H9 (cell line): Measurements from ENCODE around the gene CHST5. TPM values are rescaled to one million over a fixed set of nuclear protein-coding genes. Genes with fewer than 3 reads are reported as not detected.
"Not testable (repeated sequence)": the region's sequence is repeated elsewhere in the genome, so short reads cannot be mapped to it uniquely, and the experiment has no call there.

Experiments used
- DNase-seq: peaks from one replicate; pipeline ENCODE4 v3.0.0-alpha.2; 2017
- H2AFZ ChIP-seq: one replicate; pipeline ENCODE4 v1.6.1; 2013; ENCODE audit warnings: mild to moderate bottlenecking, low read length, control low read depth, moderate library complexity
- H2AK5ac ChIP-seq: 2 replicates; pipeline ENCODE4 v1.6.1; 2013; ENCODE audit warnings: low read length, control low read depth, mixed read lengths; ENCODE audit not compliant: insufficient read length
- H2BK120ac ChIP-seq: one replicate; pipeline ENCODE4 v1.6.1; 2013; ENCODE audit warnings: low read depth, mild to moderate bottlenecking, low read length, control low read depth, inconsistent platforms; ENCODE audit not compliant: poor library complexity, severe bottlenecking
- H2BK12ac ChIP-seq: 2 replicates; pipeline ENCODE4 v1.6.1; 2013; ENCODE audit warnings: low read length, control low read depth, mixed read lengths, low read depth; ENCODE audit not compliant: insufficient read length
- H2BK15ac ChIP-seq: 2 replicates; pipeline ENCODE4 v1.6.1; 2013; ENCODE audit warnings: low read depth, low read length, control low read depth
- H2BK20ac ChIP-seq: one replicate; pipeline ENCODE4 v1.6.1; 2013; ENCODE audit warnings: low read depth, mild to moderate bottlenecking, low read length, control low read depth, inconsistent platforms; ENCODE audit not compliant: poor library complexity, severe bottlenecking
- H2BK5ac ChIP-seq: 2 replicates; pipeline ENCODE4 v1.6.1; 2013; ENCODE audit warnings: low read length, control low read depth, mixed read lengths; ENCODE audit not compliant: insufficient read length
- H3K14ac ChIP-seq: 2 replicates; pipeline ENCODE4 v1.6.1; 2013; ENCODE audit warnings: low read length, control low read depth; ENCODE audit not compliant: insufficient read depth
- H3K18ac ChIP-seq: 2 replicates; pipeline ENCODE4 v1.6.1; 2013; ENCODE audit warnings: low read depth, mild to moderate bottlenecking, mixed read lengths, low read length, control low read depth; ENCODE audit not compliant: insufficient read length
- H3K23ac ChIP-seq: 2 replicates; pipeline ENCODE4 v1.6.1; 2013; ENCODE audit warnings: low read length, control low read depth, mixed read lengths, low read depth; ENCODE audit not compliant: insufficient read length
- H3K23me2 ChIP-seq: 2 replicates; pipeline ENCODE4 v1.6.1; 2013; ENCODE audit warnings: low read depth, mild to moderate bottlenecking, mixed read lengths, low read length, control low read depth; ENCODE audit not compliant: insufficient read length, poor library complexity, severe bottlenecking
- H3K27ac ChIP-seq: 2 replicates; pipeline ENCODE4 v1.5.1; 2013; ENCODE audit warnings: low read length, control low read depth, mixed read lengths, low read depth; ENCODE audit not compliant: insufficient read length
- H3K27me3 ChIP-seq: 2 replicates; pipeline ENCODE4 v1.6.1; 2013; ENCODE audit warnings: low read length, control low read depth, inconsistent platforms; ENCODE audit not compliant: insufficient read depth
- H3K4ac ChIP-seq: 2 replicates; pipeline ENCODE4 v1.6.1; 2013; ENCODE audit warnings: low read depth, mild to moderate bottlenecking, control low read depth, inconsistent platforms, low read length, moderate library complexity
- H3K4me1 ChIP-seq: 2 replicates; pipeline ENCODE4 v1.6.1; 2013; ENCODE audit warnings: low read length, control low read depth, inconsistent platforms; ENCODE audit not compliant: insufficient read depth
- H3K4me2 ChIP-seq: 2 replicates; pipeline ENCODE4 v1.6.1; 2013; ENCODE audit warnings: low read length, control low read depth, mixed read lengths; ENCODE audit not compliant: insufficient read length, insufficient read depth
- H3K56ac ChIP-seq: 2 replicates; pipeline ENCODE4 v1.6.1; 2013; ENCODE audit warnings: low read depth, mild to moderate bottlenecking, mixed read lengths, low read length, control low read depth; ENCODE audit not compliant: insufficient read length
- H3K79me1 ChIP-seq: 2 replicates; pipeline ENCODE4 v1.6.1; 2013; ENCODE audit warnings: low read depth, mild to moderate bottlenecking, moderate library complexity, low read length, control low read depth, inconsistent platforms; ENCODE audit not compliant: insufficient read depth, poor library complexity, severe bottlenecking
- H3K79me2 ChIP-seq: 2 replicates; pipeline ENCODE4 v1.6.1; 2013; ENCODE audit warnings: low read length, control low read depth, inconsistent platforms; ENCODE audit not compliant: insufficient read depth
- H3K9ac ChIP-seq: 2 replicates; pipeline ENCODE4 v1.6.1; 2013; ENCODE audit warnings: low read length, control low read depth, mixed read lengths; ENCODE audit not compliant: insufficient read length; ENCODE audit errors: extremely low read depth
- H3K9me3 ChIP-seq: one replicate; pipeline ENCODE4 v1.6.1; 2013; ENCODE audit warnings: low read depth, low read length, inconsistent platforms; ENCODE audit not compliant: control insufficient read depth
- H3T11ph ChIP-seq: one replicate; pipeline ENCODE4 v1.6.1; 2013; ENCODE audit warnings: mild to moderate bottlenecking, low read length, control low read depth, inconsistent platforms
- H4K20me1 ChIP-seq: one replicate; pipeline ENCODE4 v1.6.1; 2013; ENCODE audit not compliant: control insufficient read depth, insufficient read length, insufficient read depth
- H4K5ac ChIP-seq: 2 replicates; pipeline ENCODE4 v1.6.1; 2013; ENCODE audit warnings: low read depth, mild to moderate bottlenecking, mixed read lengths, low read length, control low read depth; ENCODE audit not compliant: insufficient read length
- H4K8ac ChIP-seq: replicated peaks from 2 replicates; pipeline ENCODE4 v1.6.1; 2013; ENCODE audit warnings: low read length, control low read depth, mixed read lengths, low read depth; ENCODE audit not compliant: insufficient read length
- H4K91ac ChIP-seq: 2 replicates; pipeline ENCODE4 v1.6.1; 2013; ENCODE audit warnings: low read depth, mild to moderate bottlenecking, moderate library complexity, mixed read lengths, low read length, control low read depth; ENCODE audit not compliant: insufficient read length
- H3K27ac Mint-ChIP-seq, 3 experiments: 2 replicates in 2 of 3; 3 replicates in 1 of 3; pipeline ENCODE4 v1.8.0; 2020 to 2021; ENCODE audit warnings: mixed read lengths in 3 of 3, mild to moderate bottlenecking in 1 of 3, moderate library complexity in 1 of 3
- H3K27me3 Mint-ChIP-seq: 2 replicates; pipeline ENCODE4 v1.8.0; 2021; ENCODE audit warnings: low read depth, mild to moderate bottlenecking, moderate library complexity, mixed read lengths
- H3K36me3 Mint-ChIP-seq, 3 experiments: 2 replicates in 2 of 3; 3 replicates in 1 of 3; pipeline ENCODE4 v1.8.0; 2020 to 2021; ENCODE audit warnings: low read depth in 3 of 3, mixed read lengths in 3 of 3; ENCODE audit not compliant: insufficient read depth in 1 of 3
- H3K4me1 Mint-ChIP-seq, 2 experiments: 2 replicates each; pipeline ENCODE4 v1.8.0; 2020; ENCODE audit warnings: mixed read lengths in 2 of 2
- H3K4me3 Mint-ChIP-seq, 2 experiments: 2 replicates in 1 of 2; 3 replicates in 1 of 2; pipeline ENCODE4 v1.8.0; 2020 to 2021; ENCODE audit warnings: mild to moderate bottlenecking in 2 of 2, mixed read lengths in 2 of 2, moderate library complexity in 1 of 2
- H3K9me3 Mint-ChIP-seq, 2 experiments: 2 replicates in 1 of 2; 3 replicates in 1 of 2; pipeline ENCODE4 v1.8.0; 2020; ENCODE audit warnings: mild to moderate bottlenecking in 2 of 2, mixed read lengths in 2 of 2, moderate library complexity in 1 of 2
- WGBS: extraction: QIAGEN DNeasy Blood & Tissue Kit; methylation state at CpG from one replicate; pipeline ENCODE4 v1.1.7; 2013; ENCODE audit warnings: missing lambda C conversion rate, low lambda C conversion rate, mixed read lengths; ENCODE audit not compliant: insufficient read length; ENCODE audit errors: extremely low coverage; 5-methylcytosine and 5-hydroxymethylcytosine counted together
- total RNA-seq: library from RNA; stranded (reverse); gene quantifications from 2 replicates; pipeline ENCODE4 v1.2.1, GENCODE V29; 2021

CHST5 gene
- total RNA-seq, 1 experiment from 2014 or later = not detected

DNA sequence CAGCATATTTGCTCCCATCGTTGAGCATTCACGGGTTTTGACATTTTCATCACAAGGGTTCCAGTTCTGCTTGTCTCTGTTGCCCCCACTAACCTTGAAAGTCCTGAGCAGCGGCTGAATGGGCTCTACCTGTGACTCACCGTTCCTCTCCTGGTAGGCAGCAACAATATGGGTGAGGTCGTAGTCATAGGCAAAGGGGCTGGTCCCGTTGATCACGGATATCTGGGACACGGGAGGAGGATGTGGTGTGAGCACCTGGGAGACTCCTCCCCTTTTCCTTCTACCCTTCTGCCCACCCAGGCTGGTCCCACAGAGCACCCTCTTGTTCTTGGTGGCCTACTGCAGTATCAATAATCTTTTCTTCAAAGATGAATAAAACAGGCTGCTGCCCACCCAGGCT lies 6.6 kb upstream of the CHST5 start:
- H4K91ac ChIP-seq, H2AFZ ChIP-seq, H2BK120ac ChIP-seq, DNase-seq, H3K9me3 Mint-ChIP-seq, H2BK12ac ChIP-seq, H3K14ac ChIP-seq, H3K4me1 ChIP-seq, H3K18ac ChIP-seq, H4K5ac ChIP-seq, H2BK5ac ChIP-seq, H3K36me3 Mint-ChIP-seq, H2BK20ac ChIP-seq, H2BK15ac ChIP-seq, H3K23ac ChIP-seq, H4K8ac ChIP-seq, H3K4me3 Mint-ChIP-seq, H3K27me3 ChIP-seq, H4K20me1 ChIP-seq, H3K27ac Mint-ChIP-seq, H3K79me2 ChIP-seq, H3K4me2 ChIP-seq, H3K9ac ChIP-seq, H3K23me2 ChIP-seq, H3K56ac ChIP-seq, H3K4me1 Mint-ChIP-seq, H3K4ac ChIP-seq, H2AK5ac ChIP-seq, H3K27me3 Mint-ChIP-seq, H3K9me3 ChIP-seq, H3K27ac ChIP-seq, H3K79me1 ChIP-seq, H3T11ph ChIP-seq: not testable (repeated sequence)
- no CpG with 5 or more reads among the region's 8 CpGs for WGBS
